Activated CD4-positive, alpha-beta memory T cell treated with anti-CD3 and anti-CD28 coated beads, Interleukin-2, amount 10 ng/mL, durations not matched to agents 7 days and 5 days (primary cell): ENCODE data around the gene ARCN1. TPM values are rescaled to one million over a fixed set of nuclear protein-coding genes. Genes with fewer than 3 reads are reported as not detected.

ENCODE experiments used
- CTCF ChIA-PET: fragments of 350-600 bp; sonication (Branson Sonifier 250); formaldehyde crosslinking; loops from one replicate; lab custom pipeline; 2021; ENCODE audit warnings: antibody characterized with exemption, inconsistent platforms; lab: Charles Lee
- POLR2A ChIA-PET: fragments of 350-600 bp; sonication (Branson Sonifier 250); formaldehyde crosslinking; loops from one replicate; lab custom pipeline; 2021; ENCODE audit warnings: antibody characterized with exemption; lab: Charles Lee
- DNase-seq: peaks from one replicate; pipeline ENCODE4 v3.0.0-alpha.2; 2020
- H3K27ac Mint-ChIP-seq: one replicate; pipeline ENCODE4 v1.8.0; 2021; ENCODE audit warnings: mild to moderate bottlenecking, mixed read lengths
- H3K27me3 Mint-ChIP-seq: one replicate; pipeline ENCODE4 v1.8.0; 2021; ENCODE audit warnings: mixed read lengths
- H3K36me3 Mint-ChIP-seq: one replicate; pipeline ENCODE4 v1.8.0; 2021; ENCODE audit warnings: low read depth, mixed read lengths
- H3K4me1 Mint-ChIP-seq: one replicate; pipeline ENCODE4 v1.8.0; 2021; ENCODE audit warnings: mixed read lengths
- H3K4me3 Mint-ChIP-seq: one replicate; pipeline ENCODE4 v1.8.0; 2021; ENCODE audit warnings: mild to moderate bottlenecking, mixed read lengths
- H3K9me3 Mint-ChIP-seq: one replicate; pipeline ENCODE4 v1.8.0; 2021; ENCODE audit warnings: mixed read lengths
- total RNA-seq, 2 experiments: library from RNA; stranded (reverse); gene quantifications; one replicate each; pipeline ENCODE4 v1.2.3, GENCODE V29; 2021

The ARCN1 gene
- total RNA-seq, 2 experiments from 2014 or later: 138 to 141 TPM

GRCh38 chr11:118620529-118621070 lies 48.4 kb downstream of the ARCN1 start:
- ChIA-PET CTCF (interaction anchor here (0.7 kb wide), 1 partner anchor 9 kb away, joined by 3 read pairs; no protein-coding TSS in a partner anchor), POLR2A (no interaction called here)
- Mint-ChIP-seq H3K36me3 (no peaks in the 10 kb centered on the region), H3K4me1 (peaks cover 10% of the 10 kb centered on the region), H3K27me3 (peaks cover 19% of the 10 kb centered on the region), H3K4me3 (no peak overlapping the region), H3K9me3 (no peaks in the 10 kb centered on the region), H3K27ac (no peak overlapping the region)
- DNase-seq: no peak

- ChIA-PET CTCF (interaction anchor here (0.7 to 1.3 kb wide), 3 partner anchors 9 to 39 kb away, joined by 3 to 4 read pairs (median 3); no protein-coding TSS in a partner anchor), POLR2A (no interaction called here)
- no peaks in the 10 kb centered on the region for H3K9me3 Mint-ChIP-seq
- H3K27me3 Mint-ChIP-seq: peaks cover 19% of the 10 kb centered on the region
- peaks cover 10% of the 10 kb centered on the region for H3K4me1 Mint-ChIP-seq
- peak; percentile 29 for DNase-seq
- no peaks in the 10 kb centered on the region for H3K36me3 Mint-ChIP-seq
- H3K4me3 Mint-ChIP-seq: peak overlapping the region; percentile 32
- H3K27ac Mint-ChIP-seq: no peak overlapping the region
These were observed 49.0 kb downstream of the ARCN1 start for GRCh38 chr11:118621071-118621783.

GRCh38 chr11:118621784-118622375 lies 49.7 kb downstream of the ARCN1 start:
- Mint-ChIP-seq H3K27me3 (peaks cover 19% of the 10 kb centered on the region), H3K36me3 (no peaks in the 10 kb centered on the region), H3K9me3 (no peaks in the 10 kb centered on the region), H3K27ac (no peak overlapping the region), H3K4me3 (no peak overlapping the region), H3K4me1 (peaks cover 10% of the 10 kb centered on the region)
- POLR2A ChIA-PET: no interaction called here
- CTCF ChIA-PET: interaction anchor here (1.2 to 1.3 kb wide), 2 partner anchors 10 to 38 kb away, joined by 3 to 4 read pairs; no protein-coding TSS in a partner anchor
- no peak for DNase-seq

GRCh38 chr11:118622376-118623268 lies 50.4 kb downstream of the ARCN1 start:
- peaks cover 10% of the 10 kb centered on the region for H3K4me1 Mint-ChIP-seq
- H3K27me3 Mint-ChIP-seq: peaks cover 19% of the 10 kb centered on the region
- POLR2A ChIA-PET: interaction anchor here (0.6 kb wide), 1 partner anchor 12 kb away, joined by 3 read pairs; no protein-coding TSS in a partner anchor
- no peak overlapping the region for H3K27ac Mint-ChIP-seq
- no peak overlapping the region for H3K4me3 Mint-ChIP-seq
- no peaks in the 10 kb centered on the region for H3K36me3 Mint-ChIP-seq
- CTCF ChIA-PET: interaction anchor here (0.5 to 1.7 kb wide), 5 partner anchors 10 to 83 kb away, joined by 3 to 8 read pairs (median 4); no protein-coding TSS in a partner anchor
- H3K9me3 Mint-ChIP-seq: no peaks in the 10 kb centered on the region
- DNase-seq: no peak

GRCh38 chr11:118623269-118623655 lies 51.1 kb downstream of the ARCN1 start:
- H3K36me3 Mint-ChIP-seq: no peaks in the 10 kb centered on the region
- no peaks in the 10 kb centered on the region for H3K9me3 Mint-ChIP-seq
- ChIA-PET CTCF (interaction anchor here (0.5 to 1.7 kb wide), 3 partner anchors 11 to 82 kb away, joined by 3 to 8 read pairs (median 4); no protein-coding TSS in a partner anchor), POLR2A (interaction anchor here (0.6 kb wide), 1 partner anchor 13 kb away, joined by 3 read pairs; no protein-coding TSS in a partner anchor)
- no peak overlapping the region for H3K4me3 Mint-ChIP-seq
- H3K4me1 Mint-ChIP-seq: peaks cover 10% of the 10 kb centered on the region
- DNase-seq: no peak
- H3K27ac Mint-ChIP-seq: no peak overlapping the region
- peaks cover 19% of the 10 kb centered on the region for H3K27me3 Mint-ChIP-seq

GRCh38 chr11:118625036-118625690 lies 53.0 kb downstream of the ARCN1 start:
- Mint-ChIP-seq H3K4me3 (no peak overlapping the region), H3K36me3 (no peaks in the 10 kb centered on the region), H3K27ac (no peak overlapping the region), H3K4me1 (peaks cover 7% of the 10 kb centered on the region), H3K27me3 (peaks cover 14% of the 10 kb centered on the region), H3K9me3 (no peaks in the 10 kb centered on the region)
- CTCF ChIA-PET: interaction anchor here (0.9 kb wide), 2 partner anchors 64 to 453 kb away, joined by 3 read pairs; no protein-coding TSS in a partner anchor
- POLR2A ChIA-PET: interaction anchor here (0.9 kb wide), 1 partner anchor 15 kb away, joined by 3 read pairs; no protein-coding TSS in a partner anchor
- DNase-seq: no peak

GRCh38 chr11:118625976-118626375 lies 53.8 kb downstream of the ARCN1 start:
- no peak for DNase-seq
- CTCF ChIA-PET: interaction anchor here (0.9 kb wide), 2 partner anchors 64 to 454 kb away, joined by 3 read pairs; no protein-coding TSS in a partner anchor
- Mint-ChIP-seq H3K27me3 (peaks cover 9% of the 10 kb centered on the region), H3K36me3 (no peaks in the 10 kb centered on the region), H3K9me3 (no peaks in the 10 kb centered on the region), H3K4me3 (no peak overlapping the region), H3K4me1 (peaks cover 1% of the 10 kb centered on the region), H3K27ac (no peak overlapping the region)
- POLR2A ChIA-PET: no interaction called here

- H3K4me3 Mint-ChIP-seq: no peak overlapping the region
These were observed 55.4 kb downstream of the ARCN1 start for GRCh38 chr11:118627566-118627965.

GRCh38 chr11:118628031-118628430 lies 55.8 kb downstream of the ARCN1 start:
- no peak overlapping the region for H3K27ac Mint-ChIP-seq
- no peaks in the 10 kb centered on the region for H3K4me1 Mint-ChIP-seq
- no peaks in the 10 kb centered on the region for H3K36me3 Mint-ChIP-seq
- peaks cover 3% of the 10 kb centered on the region for H3K27me3 Mint-ChIP-seq
- ChIA-PET CTCF (no interaction called here), POLR2A (no interaction called here)
- H3K9me3 Mint-ChIP-seq: no peaks in the 10 kb centered on the region
- DNase-seq: no peak
- no peak overlapping the region for H3K4me3 Mint-ChIP-seq

More at GRCh38 chr11:118627566-118627965, 55.4 kb downstream of the ARCN1 start:
- no peaks in the 10 kb centered on the region for H3K36me3 Mint-ChIP-seq
- H3K27ac Mint-ChIP-seq: no peak overlapping the region
- peaks cover 3% of the 10 kb centered on the region for H3K27me3 Mint-ChIP-seq
- CTCF ChIA-PET: no interaction called here
- no peaks in the 10 kb centered on the region for H3K9me3 Mint-ChIP-seq
- POLR2A ChIA-PET: no interaction called here
- H3K4me1 Mint-ChIP-seq: no peaks in the 10 kb centered on the region
- DNase-seq: no peak

GRCh38 chr11:118628432-118628831 lies 56.2 kb downstream of the ARCN1 start:
- no peak overlapping the region for H3K4me3 Mint-ChIP-seq
- no peaks in the 10 kb centered on the region for H3K9me3 Mint-ChIP-seq
- ChIA-PET POLR2A (no interaction called here), CTCF (no interaction called here)
- no peak overlapping the region for H3K27ac Mint-ChIP-seq
- peaks cover 3% of the 10 kb centered on the region for H3K27me3 Mint-ChIP-seq
- H3K36me3 Mint-ChIP-seq: no peaks in the 10 kb centered on the region
- DNase-seq: no peak
- H3K4me1 Mint-ChIP-seq: no peaks in the 10 kb centered on the region

GRCh38 chr11:118628861-118629549 lies 56.8 kb downstream of the ARCN1 start:
- Mint-ChIP-seq H3K27ac (no peak overlapping the region), H3K4me1 (no peaks in the 10 kb centered on the region), H3K9me3 (no peaks in the 10 kb centered on the region), H3K36me3 (no peaks in the 10 kb centered on the region), H3K27me3 (peaks cover 3% of the 10 kb centered on the region), H3K4me3 (no peak overlapping the region)
- ChIA-PET POLR2A (no interaction called here), CTCF (interaction anchor here (1.0 kb wide), 1 partner anchor 19 kb away, joined by 3 read pairs; no protein-coding TSS in a partner anchor)
- no peak for DNase-seq
